Smooth muscle cell (in vitro differentiated cells): ENCODE data around the gene OR4S1. TPM values are rescaled to one million over a fixed set of nuclear protein-coding genes. Genes with fewer than 3 reads are reported as not detected.

ENCODE experiments used
- polyA plus RNA-seq: library from polyadenylated mRNA; unstranded; fragments of >200 nt; fragmentation: Nextera tagmentation; extraction: Ambion mirVana; gene quantifications from 2 replicates; pipeline ENCODE4 v1.2.1, GENCODE V29; 2016
- total RNA-seq: library from RNA; depleted of rRNA; stranded (reverse); fragments of >200 nt; gene quantifications from 2 replicates; pipeline ENCODE4 v1.2.3, GENCODE V29; 2014

The OR4S1 gene
- total and polyA plus RNA-seq, 2 experiments from 2014 or later = not detected

Other genes with a start within 250 kb of the OR4S1 start
- not detected in 2 replicates for gene OR4B1, start 89.4 kb upstream of the OR4S1 start, total RNA-seq
- gene OR4B1, start 89.4 kb upstream of the OR4S1 start, polyA plus RNA-seq = not detected in 2 replicates
- gene OR4X2, start 61.1 kb upstream of the OR4S1 start, total RNA-seq = not detected in 2 replicates
- not detected in 2 replicates for gene OR4X2, start 61.1 kb upstream of the OR4S1 start, polyA plus RNA-seq
- gene OR4X1, start 42.4 kb upstream of the OR4S1 start, total RNA-seq = not detected in 2 replicates
- gene OR4X1, start 42.4 kb upstream of the OR4S1 start, polyA plus RNA-seq = not detected in 2 replicates
- not detected in 2 replicates for gene OR4C3, start 18.7 kb downstream of the OR4S1 start, total RNA-seq
- gene OR4C3, start 18.7 kb downstream of the OR4S1 start, polyA plus RNA-seq = not detected in 2 replicates
- not detected in 2 replicates for gene OR4C5, start 60.2 kb downstream of the OR4S1 start, total RNA-seq
- not detected in 2 replicates for gene OR4C5, start 60.2 kb downstream of the OR4S1 start, polyA plus RNA-seq
- gene OR4A47, start 182.6 kb downstream of the OR4S1 start, total RNA-seq = not detected in 2 replicates
- not detected in 2 replicates for gene OR4A47, start 182.6 kb downstream of the OR4S1 start, polyA plus RNA-seq